K562 (cell line): ENCODE results near the gene PDCD5. TPM values are rescaled to one million over a fixed set of nuclear protein-coding genes. Genes with fewer than 3 reads are reported as not detected.

Experiments
- ATAC-seq: fragments of 200-7000 bp; cut with Tn5 transposase; 3 replicates; pipeline ENCODE4 v1.9.1; 2020; ENCODE audit warnings: moderate library complexity
- BruUV-seq: library from RNA; stranded (reverse); fragments of 400-500 nt; replicated peaks from 2 replicates; lab custom pipeline; 2021; lab: Mats Ljungman, UMichigan
- CTCF ChIA-PET: fragments of 300-600 bp; formaldehyde crosslinking; extraction: SDS; loops from one replicate; lab custom pipeline; 2021; ENCODE audit warnings: low intra/inter-chr PET ratio; lab: Yijun Ruan, JAX
- POLR2A ChIA-PET: fragments of 300-600, 350-650 bp; sonication (Branson Sonifier 250); formaldehyde crosslinking; extraction: SDS; loops from one replicate; lab custom pipeline; 2021; ENCODE audit warnings: antibody characterized with exemption, inconsistent platforms; lab: Yijun Ruan, JAX
- DNase-seq, 4 experiments: peaks; one replicate each; pipeline versions ENCODE4 v3.0.0 to v3.0.0-alpha.2; 2011 to 2018; ENCODE audit warnings: low spot score in 3 of 4, mixed read lengths in 3 of 4; ENCODE audit errors: extremely low read depth in 1 of 4
- FAIRE-seq: peaks from 2 replicates; lab custom pipeline; 2011; peaks lifted over from hg19 to GRCh38; lab: Jason Lieb, UNC
- H2AFZ ChIP-seq: 2 replicates; pipeline ENCODE4 v1.6.0; 2011; ENCODE audit warnings: low read depth, low read length, control low read depth, inconsistent platforms
- H3K27ac ChIP-seq: fragments of 200-600 bp; 3 replicates; pipeline ENCODE4 v1.8.0; 2011; ENCODE audit warnings: low read depth, mild to moderate bottlenecking, control low read depth, inconsistent platforms, low read length, moderate library complexity, mixed read lengths; ENCODE audit errors: extremely low read depth
- H3K27me3 ChIP-seq, 2 experiments: fragments of 300-600 bp in 1 of 2; 2 replicates in 1 of 2; 3 replicates in 1 of 2; pipeline versions ENCODE4 v1.6.0 to v1.8.0; 2011; ENCODE audit warnings: inconsistent platforms in 2 of 2, low read length in 2 of 2, mild to moderate bottlenecking in 1 of 2, mixed read lengths in 1 of 2, moderate library complexity in 1 of 2; ENCODE audit not compliant: control insufficient read depth in 2 of 2, insufficient read depth in 2 of 2
- H3K36me3 ChIP-seq: fragments of 300-600 bp; 3 replicates; pipeline ENCODE4 v1.8.0; 2011; ENCODE audit warnings: mild to moderate bottlenecking, low read length, inconsistent platforms; ENCODE audit not compliant: control insufficient read depth, insufficient read depth
- H3K4me1 ChIP-seq, 2 experiments: fragments of 200-600 bp in 1 of 2; replicated peaks in 1 of 2; 2 replicates in 1 of 2; 3 replicates in 1 of 2; pipeline versions ENCODE4 v1.5.1 to v1.8.0; 2011; ENCODE audit warnings: inconsistent platforms in 2 of 2, low read length in 2 of 2, mild to moderate bottlenecking in 1 of 2, mixed read lengths in 1 of 2, moderate library complexity in 1 of 2; ENCODE audit not compliant: control insufficient read depth in 2 of 2, insufficient read depth in 2 of 2
- H3K4me2 ChIP-seq: 2 replicates; pipeline ENCODE4 v1.6.1; 2011; ENCODE audit warnings: low read length, control low read depth, inconsistent platforms, mixed read lengths; ENCODE audit not compliant: insufficient read depth
- H3K4me3 ChIP-seq: fragments of 200-600 bp; sonication (generic), shearing (Covaris generic); 2 replicates; pipeline ENCODE4 v1.5.1; 2016; ENCODE audit warnings: control low read depth, inconsistent platforms
- H3K79me2 ChIP-seq: fragments of 200-600 bp; 3 replicates; pipeline ENCODE4 v1.8.0; 2011; ENCODE audit warnings: low read length, inconsistent platforms; ENCODE audit not compliant: control insufficient read depth, insufficient read depth
- H3K9ac ChIP-seq, 2 experiments: 2 replicates each; pipeline versions ENCODE4 v1.6.0 to v1.6.1; 2011; ENCODE audit warnings: low read depth in 2 of 2, low read length in 2 of 2, control low read depth in 1 of 2, inconsistent platforms in 1 of 2, mild to moderate bottlenecking in 1 of 2, mixed read lengths in 1 of 2; ENCODE audit not compliant: insufficient read depth in 1 of 2
- H3K9me1 ChIP-seq: one replicate; pipeline ENCODE4 v1.6.0; 2011; ENCODE audit warnings: inconsistent platforms, mild to moderate bottlenecking, low read length, moderate library complexity; ENCODE audit not compliant: control insufficient read depth, insufficient read depth
- H3K9me3 ChIP-seq: replicated peaks from 2 replicates; pipeline ENCODE4 v1.5.1; 2011; ENCODE audit warnings: low read depth, low read length, inconsistent platforms; ENCODE audit not compliant: control insufficient read depth, insufficient read depth
- H4K20me1 ChIP-seq: replicated peaks from 2 replicates; pipeline ENCODE4 v1.6.1; 2011; ENCODE audit warnings: low read length, inconsistent platforms, mixed read lengths; ENCODE audit not compliant: control insufficient read depth, insufficient read depth
- ATF2 ChIP-seq: sonication (generic); formaldehyde crosslinking; IDR thresholded peaks from 2 replicates; pipeline ENCODE4 v1.8.1; 2022; ENCODE audit warnings: missing genetic modification reagents
- CUX1 ChIP-seq: fragments of 200-800 bp; sonication (Bioruptor generic); IDR thresholded peaks from 2 replicates; pipeline ENCODE4 v1.6.1; 2016; ENCODE audit warnings: missing genetic modification characterization, missing compliant biosample characterization
- DEAF1 ChIP-seq: fragments of 450-650 bp; formaldehyde crosslinking; IDR thresholded peaks from 2 replicates; pipeline ENCODE4 v1.4.0; 2020; ENCODE audit warnings: mild to moderate bottlenecking, moderate library complexity
- KDM1A ChIP-seq, 2 experiments: fragments of 450-650 bp; IDR thresholded peaks; 2 replicates each; pipeline ENCODE4 v1.6.1; 2016; ENCODE audit warnings: mild to moderate bottlenecking in 2 of 2
- MEF2A ChIP-seq: IDR thresholded peaks from 2 replicates; pipeline ENCODE4 v1.6.1; 2011; ENCODE audit warnings: low read depth, mild to moderate bottlenecking, low read length, moderate library complexity; ENCODE audit not compliant: control insufficient read depth
- PREB ChIP-seq: sonication (generic); formaldehyde crosslinking; IDR thresholded peaks from 2 replicates; pipeline ENCODE4 v1.8.1; 2023; ENCODE audit warnings: mild to moderate bottlenecking, missing genetic modification reagents
- ZNF274 ChIP-seq: IDR thresholded peaks from 2 replicates; pipeline ENCODE4 v1.6.1; 2011; ENCODE audit warnings: low read depth, mild to moderate bottlenecking, low read length, moderate library complexity, borderline replicate concordance
- ZNF41 ChIP-seq: fragments of 250-450 bp; sonication (Bioruptor Pico); conservative IDR thresholded peaks from 2 replicates; pipeline ENCODE4 v1.4.0; 2020; ENCODE audit warnings: mild to moderate bottlenecking
- WGBS: fragments of 100-300 bp; shearing (Covaris generic); methylation state at CpG from one replicate; pipeline ENCODE4 v1.1.6; 2016; ENCODE audit warnings: low coverage, mixed read lengths; ENCODE audit not compliant: insufficient coverage; ENCODE audit errors: missing lambda C conversion rate; 5-methylcytosine and 5-hydroxymethylcytosine counted together
- in situ Hi-C: fragments of 300-500 bp; cut with MboI; formaldehyde crosslinking; loops from 4 replicates; pipeline ENCODE4 v1.15.0; 2018; ENCODE audit warnings: inconsistent platforms, mixed read lengths
- intact Hi-C: fragments of 100-400 bp; cut with micrococcal nuclease; formaldehyde crosslinking; loops from 2 replicates; pipeline ENCODE4 v1.14.2; 2022
- polyA plus RNA-seq, 8 experiments: library from polyadenylated mRNA; depleted of rRNA in 4 of 8; stranded (reverse) in 5 of 8; unstranded in 3 of 8; fragments of >200 nt; fragmentation: Nextera tagmentation in 2 of 8; fragmentation: Illumina TruSeq in 1 of 8; extraction: Ambion mirVana in 2 of 8; extraction: Trizol in 1 of 8; gene quantifications; 2 replicates each; pipeline versions ENCODE4 v1.2.1 to v1.2.3, GENCODE V29; 2011 to 2014; ENCODE audit warnings: inconsistent platforms in 1 of 8, missing spikeins in 1 of 8
- total RNA-seq, 7 experiments: library from RNA; depleted of rRNA in 6 of 7; stranded (reverse); fragments of >200 nt in 6 of 7; fragmentation: Illumina TruSeq in 2 of 7; extraction: Trizol in 2 of 7; gene quantifications; 2 replicates each; pipeline versions ENCODE4 v1.2.1 to v1.2.3, GENCODE V29; 2011 to 2021; ENCODE audit warnings: low replicate concordance in 1 of 7

PDCD5 gene
- total and polyA plus RNA-seq, 9 of the 15 experiments (the other 6 are each of a cell fraction or from before 2014, with no cell fraction given), result 122 to 322 (median 269) TPM

GRCh38 chr19:32566246-32566830, 14.7 kb upstream of the PDCD5 start (continued):
- no peak for TF ChIP-seq CUX1 (CRISPR knock-in tag)

- Histone ChIP-seq H3K9me1 (no peaks in the 10 kb centered on the region), H3K9me3 (no peaks in the 10 kb centered on the region), H3K79me2 (no peaks in the 10 kb centered on the region), H3K27ac (no peak overlapping the region), H3K4me3 (no peak overlapping the region), H3K27me3 (peaks cover 33 to 44% of the 10 kb centered on the region in 2 experiments), H2AFZ (no peak overlapping the region), H3K36me3 (no peaks in the 10 kb centered on the region), H3K4me2 (no peak overlapping the region), H3K9ac (no peak overlapping the region), H4K20me1 (0 out of 2 replicates have a peak, but pooled peaks cover 6% of the 10 kb centered on the region), H3K4me1 (no peaks in the 10 kb centered on the region; a peak in 1 of 5 replicates)
- ChIA-PET CTCF (interaction anchor here (0.9 kb wide), 1 partner anchor 230 kb away, joined by 3 read pairs; no protein-coding TSS in a partner anchor), POLR2A (no interaction called here)
- BruUV-seq, result no TSS peak
- FAIRE-seq (no peak), ATAC-seq (no peak), DNase-seq (no peak)
- intact Hi-C loops, result loop anchor here (10.0 kb wide), 1 partner anchor 103 kb away; no protein-coding TSS in a partner anchor
- WGBS, result 1% methylated on average over 9 of the region's 9 CpGs
- in situ Hi-C loops, result loop anchor here (5.0 to 10.0 kb wide), 2 partner anchors 280 to 1903 kb away; no protein-coding TSS in a partner anchor
- TF ChIP-seq DEAF1 (CRISPR knock-in tag) (no peak), MEF2A (no peak), ZNF41 (CRISPR knock-in tag) (no peak), PREB (CRISPR knock-in tag) (no peak), ATF2 (no peak), ZNF274 (no peak), KDM1A (IDR thresholded peaks at IDR 0.05) (no peak)
These were observed 13.5 kb upstream of the PDCD5 start for GRCh38 chr19:32567486-32567885.
